Kidney epithelial cell (primary cell): ENCODE data around the gene UBL4A. TPM values are rescaled to one million over a fixed set of nuclear protein-coding genes. Genes with fewer than 3 reads are reported as not detected.
A peak's percentile ranks its signal among the peaks of the same experiment; 100 is the strongest.

ENCODE experiments used
- DNase-seq: peaks from one replicate; pipeline ENCODE4 v3.0.0-alpha.2; 2010; ENCODE audit warnings: low read depth
- H3K27me3 ChIP-seq: 2 replicates; pipeline ENCODE4 v1.6.0; 2011; ENCODE audit warnings: low read length; ENCODE audit not compliant: control insufficient read depth, insufficient read depth
- H3K36me3 ChIP-seq: 2 replicates; pipeline ENCODE4 v1.5.1; 2011; ENCODE audit warnings: low read length; ENCODE audit not compliant: control insufficient read depth, insufficient read depth
- H3K4me3 ChIP-seq: 2 replicates; pipeline ENCODE4 v1.5.1; 2011; ENCODE audit warnings: low read depth, mild to moderate bottlenecking, control low read depth, low read length
- CTCF ChIP-seq: IDR thresholded peaks from 2 replicates; pipeline ENCODE4 v1.5.1; 2011; ENCODE audit warnings: mild to moderate bottlenecking, moderate library complexity, low read length, control low read depth, inconsistent platforms; ENCODE audit not compliant: insufficient read depth, poor library complexity, severe bottlenecking
- total RNA-seq: library from RNA; depleted of rRNA; stranded (reverse); fragments of >200 nt; gene quantifications from 2 replicates; pipeline ENCODE4 v1.2.3, GENCODE V29; 2015

The UBL4A gene
- total RNA-seq, 1 donor from 2014 or later, result 48.3 TPM

GRCh38 chrX:154450312-154450711 lies 36.1 kb downstream of the UBL4A start:
- no peaks in the 10 kb centered on the region for H3K36me3 ChIP-seq
- no peak for TF ChIP-seq CTCF
- H3K27me3 ChIP-seq, result no peaks in the 10 kb centered on the region
- DNase-seq, result no peak
- no peak overlapping the region for H3K4me3 ChIP-seq

- TF ChIP-seq CTCF, result no peak
- no peak overlapping the region for H3K4me3 ChIP-seq
- no peaks in the 10 kb centered on the region for H3K27me3 ChIP-seq
- no peaks in the 10 kb centered on the region for H3K36me3 ChIP-seq
- no peak for DNase-seq
Measured at GRCh38 chrX:154449618-154450017, 36.8 kb downstream of the UBL4A start.

GRCh38 chrX:154448484-154448883 lies 37.9 kb downstream of the UBL4A start:
- no peak for TF ChIP-seq CTCF
- no peak overlapping the region for H3K4me3 ChIP-seq
- no peaks in the 10 kb centered on the region for H3K27me3 ChIP-seq
- no peak for DNase-seq
- H3K36me3 ChIP-seq, result no peaks in the 10 kb centered on the region

- TF ChIP-seq CTCF, result no peak
- H3K4me3 ChIP-seq, result no peak overlapping the region
- H3K36me3 ChIP-seq, result no peaks in the 10 kb centered on the region
- H3K27me3 ChIP-seq, result no peaks in the 10 kb centered on the region
- no peak for DNase-seq
Measured at GRCh38 chrX:154446430-154446829, 40.0 kb downstream of the UBL4A start.

GRCh38 chrX:154445776-154446175 lies 40.6 kb downstream of the UBL4A start:
- no peak overlapping the region for H3K4me3 ChIP-seq
- no peaks in the 10 kb centered on the region for H3K27me3 ChIP-seq
- no peak for TF ChIP-seq CTCF
- no peak for DNase-seq
- H3K36me3 ChIP-seq, result no peaks in the 10 kb centered on the region

- H3K27me3 ChIP-seq, result no peaks in the 10 kb centered on the region
- no peak for DNase-seq
- no peaks in the 10 kb centered on the region for H3K36me3 ChIP-seq
- TF ChIP-seq CTCF, result no peak
- peak overlapping the region; percentile 57 for H3K4me3 ChIP-seq
Measured at GRCh38 chrX:154444755-154445246, 41.6 kb downstream of the UBL4A start.
